SHP77 (cell line): Measurements from ENCODE around the gene CALY.

Experiments
- DNase-seq, 2 experiments: peaks; one replicate each; lab custom pipeline; 2025; lab: John Stamatoyannopoulos, UW

Gene CALY

GRCh38 chr10:133351408-133352318, 15.0 kb upstream of the CALY start:
- no peak for DNase-seq

DNA sequence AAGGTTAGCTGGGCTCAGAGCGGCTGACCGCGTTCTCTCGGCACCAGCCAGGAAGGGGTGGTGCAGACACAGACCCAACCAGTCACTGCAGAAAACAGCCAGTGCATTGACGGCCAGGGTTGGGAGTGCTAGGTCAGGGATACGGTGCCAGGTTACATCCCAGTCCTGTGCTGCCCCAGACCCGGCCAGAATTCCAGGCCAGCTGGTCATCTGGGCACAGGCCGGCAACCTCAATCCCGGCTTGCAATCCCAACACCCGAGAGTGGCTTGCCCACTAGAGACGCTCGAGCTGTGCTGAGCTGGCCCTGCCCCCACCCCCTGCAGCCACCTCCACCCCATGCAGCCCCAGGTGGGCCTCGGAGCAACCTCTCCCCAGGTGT, 14.2 kb upstream of the CALY start:
- DNase-seq = no peak

- DNase-seq = no peak
Measured at GRCh38 chr10:133350283-133350949, 13.7 kb upstream of the CALY start.

- no peak for DNase-seq
Measured at GRCh38 chr10:133349577-133350011, 12.9 kb upstream of the CALY start.

GRCh38 chr10:133349160-133349568, 12.5 kb upstream of the CALY start:
- no peak for DNase-seq

GRCh38 chr10:133347710-133348517, 11.2 kb upstream of the CALY start:
- DNase-seq = no peak

DNA sequence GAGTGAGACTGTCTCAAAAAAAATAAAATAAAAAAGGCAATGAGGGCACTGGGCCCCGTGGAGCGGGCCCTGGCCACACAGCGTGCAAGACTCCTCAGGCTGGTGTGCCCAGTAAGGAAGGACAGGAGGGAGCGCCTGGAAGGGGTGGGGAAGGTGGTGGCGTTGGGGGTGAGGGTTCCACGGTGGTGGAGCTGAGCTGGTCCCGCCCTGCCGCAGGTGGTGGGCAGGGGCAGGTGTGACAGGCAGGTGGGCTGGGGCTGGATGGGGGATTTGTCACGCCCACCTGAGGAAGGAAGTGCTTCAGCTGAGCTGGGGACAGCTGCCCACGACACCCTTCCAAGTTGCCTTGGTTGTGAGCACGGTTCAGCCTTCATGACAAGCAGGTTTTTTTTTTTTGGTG, 9.7 kb upstream of the CALY start:
- DNase-seq = no peak

GRCh38 chr10:133344236-133344635, 7.5 kb upstream of the CALY start:
- no peak for DNase-seq

DNA sequence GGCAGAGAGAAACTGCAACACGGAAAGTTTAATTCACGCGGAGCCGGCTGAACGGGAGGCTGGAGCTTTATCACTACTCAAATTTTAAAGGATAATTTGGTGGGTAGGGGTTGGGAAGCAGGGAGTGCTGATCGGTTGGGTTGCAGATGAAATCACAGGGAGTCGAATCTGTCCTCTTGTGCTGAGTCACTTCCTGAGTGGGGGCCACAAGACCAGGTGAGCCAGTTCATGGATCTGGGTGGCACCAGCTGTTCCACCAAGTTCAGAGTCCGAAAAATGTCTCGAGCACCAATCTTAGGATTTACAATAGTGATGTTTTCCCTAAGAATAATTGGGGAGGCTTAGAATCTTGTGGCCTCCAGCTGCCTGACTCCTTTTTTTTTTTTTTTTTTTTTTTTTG, 6.9 kb upstream of the CALY start:
- no peak for DNase-seq

GRCh38 chr10:133342942-133343341, 6.2 kb upstream of the CALY start:
- DNase-seq = no peak

DNA sequence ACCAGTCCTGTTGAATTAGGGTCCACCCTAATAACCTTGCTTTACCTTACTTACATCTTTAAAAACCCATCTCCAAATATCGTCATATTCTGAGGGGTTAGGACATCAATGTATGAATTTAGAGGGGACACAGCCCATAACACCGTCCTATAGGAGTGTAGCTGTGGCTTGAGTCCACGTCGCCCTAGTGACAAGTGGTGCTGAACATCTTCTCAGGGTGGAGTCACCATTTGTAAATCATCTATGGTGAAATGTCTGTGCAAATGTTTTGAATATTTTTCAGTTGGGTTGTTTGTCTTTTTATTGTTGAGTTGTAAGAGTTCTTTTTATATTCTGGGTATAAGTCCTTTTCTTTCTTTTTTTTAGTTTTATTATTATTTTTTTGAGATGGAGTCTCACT, 5.3 kb upstream of the CALY start:
- no peak for DNase-seq

DNA sequence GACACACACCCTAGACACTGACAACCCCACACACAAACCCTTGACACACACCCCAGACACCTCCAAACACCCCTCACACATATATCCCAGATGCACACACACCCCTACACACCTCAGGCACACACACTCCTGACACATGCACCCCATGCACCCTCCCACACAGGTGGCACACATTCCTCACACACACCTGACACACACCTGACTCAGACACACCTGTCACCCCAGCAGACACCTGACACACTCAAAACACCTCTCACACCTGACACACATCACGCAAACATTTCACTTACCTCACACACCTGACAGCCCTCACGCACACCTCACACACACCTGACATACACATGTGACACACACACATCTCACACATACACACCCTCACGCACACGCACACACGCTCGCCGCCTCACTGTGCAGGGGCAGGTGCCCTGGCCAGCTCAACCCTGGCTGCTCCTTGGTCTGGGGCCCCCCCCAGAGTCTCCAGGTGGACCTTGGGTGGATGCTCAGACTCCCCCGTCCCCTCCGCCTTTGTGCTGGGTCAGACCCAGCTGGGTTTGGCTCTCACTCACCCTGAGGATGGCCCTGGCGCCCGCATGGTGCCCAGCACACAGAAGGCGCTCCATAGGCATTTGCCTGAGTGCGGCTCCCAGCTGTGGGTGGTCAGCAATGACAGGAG, 3.1 kb upstream of the CALY start:
- no peak for DNase-seq

- DNase-seq = no peak
Measured at GRCh38 chr10:133338080-133339071, 1.7 kb upstream of the CALY start.

- no peak for DNase-seq
Measured at GRCh38 chr10:133337370-133337725, 652 bp upstream of the CALY start.

GRCh38 chr10:133336118-133336576, 549 bp downstream of the CALY start:
- no peak for DNase-seq

GRCh38 chr10:133335246-133336117, 1.2 kb downstream of the CALY start:
- no peak for DNase-seq

DNA sequence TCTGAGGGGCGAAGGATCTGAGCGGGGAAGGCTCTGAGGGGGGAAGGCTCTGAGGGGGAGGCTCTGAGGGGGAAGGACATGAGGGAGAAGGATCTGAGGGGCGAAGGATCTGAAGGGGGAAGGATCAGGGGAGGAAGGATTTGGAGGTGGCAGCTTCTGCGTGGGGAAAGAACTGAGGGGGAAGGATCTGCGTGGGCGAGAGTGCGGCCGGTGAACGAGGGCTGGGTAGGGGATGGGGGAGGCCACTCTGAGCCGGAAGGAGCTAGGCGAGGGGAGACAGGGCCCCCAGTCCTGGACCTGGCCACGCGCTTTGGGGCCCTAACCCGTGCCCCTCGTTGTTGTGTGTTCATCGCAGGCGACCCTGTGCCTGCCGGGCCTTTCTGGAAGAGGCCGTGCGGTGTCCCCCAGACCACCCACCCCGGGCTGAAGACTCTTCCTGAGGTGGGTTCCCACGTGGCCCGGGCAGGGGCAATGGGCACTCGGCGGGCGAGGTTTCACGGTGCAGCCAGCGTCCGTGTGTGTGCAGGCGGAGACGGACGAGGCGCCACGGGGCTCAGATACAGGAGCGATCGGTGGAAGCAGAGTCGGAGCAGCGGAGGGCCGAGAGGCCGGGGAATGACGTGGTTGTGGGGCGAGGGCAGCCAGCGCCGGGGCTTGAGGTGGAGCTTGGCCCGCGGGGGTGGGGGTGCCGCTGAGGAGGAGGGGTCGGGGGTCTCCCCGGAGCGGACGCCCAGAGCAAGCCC, 2.0 kb downstream of the CALY start:
- DNase-seq = no peak

DNA sequence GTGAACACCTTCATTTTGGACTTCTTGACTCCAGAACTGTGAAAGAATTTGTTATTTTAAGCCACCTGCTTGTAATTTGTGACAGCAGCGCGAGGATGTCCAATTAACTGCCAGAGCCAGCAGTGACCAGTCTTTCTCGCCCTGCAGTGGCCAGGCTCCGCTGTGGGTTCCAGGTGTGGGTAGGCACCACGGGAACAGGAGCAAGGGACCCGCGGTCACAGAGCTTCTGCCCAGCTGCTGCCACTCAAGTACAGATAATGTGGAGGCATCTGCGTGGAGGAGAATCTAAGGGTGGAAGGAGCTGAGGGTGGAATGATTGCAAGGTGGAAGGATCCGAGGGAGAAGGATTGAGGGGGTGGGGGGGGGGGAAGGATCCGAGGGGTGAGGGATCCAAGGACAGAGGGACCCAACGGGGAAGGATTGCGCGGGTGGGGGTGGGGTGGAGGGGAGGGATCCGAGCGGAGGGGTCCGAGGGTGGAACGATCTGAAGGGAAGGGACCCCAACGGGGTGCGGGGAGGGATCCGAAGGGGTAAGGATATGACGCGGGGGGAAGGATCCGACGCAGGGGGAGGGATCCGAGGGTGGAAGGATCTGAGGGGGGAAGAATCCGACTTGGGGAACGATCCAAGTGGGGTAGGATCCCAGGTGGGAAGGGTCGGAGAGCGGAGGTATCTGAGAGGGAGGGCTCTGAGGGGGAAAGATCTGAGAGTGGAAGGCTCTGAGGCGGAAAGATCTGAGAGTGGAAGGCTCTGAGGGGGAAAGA, 3.6 kb downstream of the CALY start:
- DNase-seq = no peak
